Measurements from ENCODE around the gene GRK1.

GRK1 gene

GRCh38 chr13:113657851-113658741, 8.9 kb upstream of the GRK1 start, which contains the start of gene ATP4B:
ATP4B (minus strand) TSS chr13:113658198; CDS start chr13:113658144, 54 bp downstream.
- Mint-ChIP-seq H3K27me3 (peaks cover 6% of the 10 kb centered on the region), H3K36me3 (ENCODE audit: low read depth) (no peaks in the 10 kb centered on the region), H3K4me1 (ENCODE audit: low read depth) (no peaks in the 10 kb centered on the region), H3K27ac (no peak within 1 kb of the TSS), H3K4me3 (no peak within 1 kb of the TSS), H3K9me3 (peaks cover 24% of the 10 kb centered on the region)
- intact Hi-C loops (cut with micrococcal nuclease), result no loop called here

DNA sequence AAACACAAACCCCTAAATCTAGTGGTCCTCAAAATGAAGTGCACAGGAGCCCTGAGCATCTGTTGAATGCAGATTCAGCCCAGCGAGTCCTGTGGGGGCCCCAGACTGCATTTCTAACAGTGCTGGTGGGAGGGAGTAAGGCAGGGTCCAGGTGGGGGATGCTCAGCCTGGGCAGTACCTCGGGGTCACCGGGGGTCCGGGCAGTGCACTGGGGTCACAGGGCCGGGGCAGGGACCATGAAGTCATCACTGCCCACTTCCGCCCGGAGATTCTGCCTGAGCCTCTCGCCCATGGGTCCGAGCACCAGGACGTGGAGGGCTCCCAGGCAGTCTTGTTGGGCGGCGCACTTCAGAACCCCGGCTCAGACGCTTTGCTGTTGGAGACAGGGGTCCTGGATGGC, 8.2 kb upstream of the GRK1 start:
- peaks cover 24% of the 10 kb centered on the region for H3K9me3 Mint-ChIP-seq
- no peak overlapping the region for H3K27ac Mint-ChIP-seq
- no peaks in the 10 kb centered on the region for H3K36me3 Mint-ChIP-seq (ENCODE audit: low read depth)
- H3K4me3 Mint-ChIP-seq, result no peak overlapping the region
- H3K27me3 Mint-ChIP-seq, result peaks cover 4% of the 10 kb centered on the region
- intact Hi-C loops (cut with micrococcal nuclease), result no loop called here
- no peaks in the 10 kb centered on the region for H3K4me1 Mint-ChIP-seq (ENCODE audit: low read depth)

GRCh38 chr13:113659337-113659736, 7.7 kb upstream of the GRK1 start:
- H3K36me3 Mint-ChIP-seq (ENCODE audit: low read depth), result no peaks in the 10 kb centered on the region
- H3K4me1 Mint-ChIP-seq (ENCODE audit: low read depth), result no peaks in the 10 kb centered on the region
- H3K27ac Mint-ChIP-seq, result no peak overlapping the region
- intact Hi-C loops (cut with micrococcal nuclease), result no loop called here
- no peak overlapping the region for H3K4me3 Mint-ChIP-seq
- H3K9me3 Mint-ChIP-seq, result peaks cover 24% of the 10 kb centered on the region
- peaks cover 6% of the 10 kb centered on the region for H3K27me3 Mint-ChIP-seq

- no peak overlapping the region for H3K27ac Mint-ChIP-seq
- no peaks in the 10 kb centered on the region for H3K4me1 Mint-ChIP-seq (ENCODE audit: low read depth)
- intact Hi-C loops (cut with micrococcal nuclease), result no loop called here
- no peak overlapping the region for H3K4me3 Mint-ChIP-seq
- H3K36me3 Mint-ChIP-seq (ENCODE audit: low read depth), result no peaks in the 10 kb centered on the region
- peaks cover 24% of the 10 kb centered on the region for H3K9me3 Mint-ChIP-seq
- peaks cover 9% of the 10 kb centered on the region for H3K27me3 Mint-ChIP-seq
These were observed 7.0 kb upstream of the GRK1 start for GRCh38 chr13:113660066-113660465.

DNA sequence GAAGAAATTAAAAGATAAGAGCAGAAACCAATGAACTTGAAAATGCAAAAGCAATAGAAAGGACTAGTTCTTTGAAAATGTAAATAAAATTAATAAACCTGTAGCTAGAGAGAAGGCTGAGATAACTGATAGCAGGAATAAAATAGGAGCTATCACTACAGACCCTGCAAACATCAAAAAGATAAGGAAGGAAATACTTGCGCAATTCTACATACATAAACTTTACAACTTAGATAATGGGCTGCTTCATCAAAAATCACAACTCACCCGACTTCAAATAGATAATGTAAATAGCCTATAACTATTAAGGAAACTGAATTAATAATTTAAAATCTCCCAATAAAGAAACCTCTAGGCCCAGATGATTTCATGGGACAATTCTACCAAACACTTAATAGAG, 5.5 kb upstream of the GRK1 start:
- H3K36me3 Mint-ChIP-seq (ENCODE audit: low read depth), result no peaks in the 10 kb centered on the region
- H3K4me1 Mint-ChIP-seq (ENCODE audit: low read depth), result no peaks in the 10 kb centered on the region
- H3K27me3 Mint-ChIP-seq, result peaks cover 9% of the 10 kb centered on the region
- H3K9me3 Mint-ChIP-seq, result peaks cover 24% of the 10 kb centered on the region
- H3K27ac Mint-ChIP-seq, result no peak overlapping the region
- intact Hi-C loops (cut with micrococcal nuclease), result no loop called here
- H3K4me3 Mint-ChIP-seq, result no peak overlapping the region

DNA sequence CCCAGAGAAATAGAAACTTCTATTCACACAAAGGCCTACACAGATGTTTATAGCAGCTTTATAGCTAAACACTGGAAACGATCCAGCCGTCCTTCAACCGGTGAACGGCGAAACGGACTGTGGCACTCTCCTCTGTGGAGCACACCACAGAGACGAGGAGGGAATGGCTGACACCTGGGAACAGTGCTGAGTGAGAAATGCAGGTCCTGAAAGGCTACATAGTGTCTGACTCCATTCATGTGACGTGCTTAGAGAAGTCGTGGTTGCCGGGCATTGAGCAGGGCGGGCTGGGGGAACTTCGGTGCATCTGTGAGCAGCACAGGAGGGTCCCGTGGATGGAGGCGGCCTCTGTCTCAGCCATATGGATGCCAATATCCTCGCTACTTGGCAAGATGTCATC, 3.1 kb upstream of the GRK1 start:
- no peaks in the 10 kb centered on the region for H3K4me1 Mint-ChIP-seq (ENCODE audit: low read depth)
- H3K27me3 Mint-ChIP-seq, result peaks cover 7% of the 10 kb centered on the region
- no peak overlapping the region for H3K4me3 Mint-ChIP-seq
- no peak overlapping the region for H3K27ac Mint-ChIP-seq
- intact Hi-C loops (cut with micrococcal nuclease), result no loop called here
- H3K36me3 Mint-ChIP-seq (ENCODE audit: low read depth), result no peaks in the 10 kb centered on the region
- H3K9me3 Mint-ChIP-seq, result peaks cover 24% of the 10 kb centered on the region

GRCh38 chr13:113664751-113665596, 2.0 kb upstream of the GRK1 start:
- H3K27me3 Mint-ChIP-seq, result peaks cover 7% of the 10 kb centered on the region
- no peak overlapping the region for H3K4me3 Mint-ChIP-seq
- H3K27ac Mint-ChIP-seq, result no peak overlapping the region
- H3K9me3 Mint-ChIP-seq, result peaks cover 23% of the 10 kb centered on the region
- no peaks in the 10 kb centered on the region for H3K4me1 Mint-ChIP-seq (ENCODE audit: low read depth)
- H3K36me3 Mint-ChIP-seq (ENCODE audit: low read depth), result no peaks in the 10 kb centered on the region
- intact Hi-C loops (cut with micrococcal nuclease), result no loop called here

GRCh38 chr13:113665597-113666328, 1.3 kb upstream of the GRK1 start:
- Mint-ChIP-seq H3K9me3 (peaks cover 15% of the 10 kb centered on the region), H3K4me1 (ENCODE audit: low read depth) (no peaks in the 10 kb centered on the region), H3K27me3 (peaks cover 5% of the 10 kb centered on the region), H3K36me3 (ENCODE audit: low read depth) (no peaks in the 10 kb centered on the region), H3K27ac (no peak overlapping the region), H3K4me3 (no peak overlapping the region)
- intact Hi-C loops (cut with micrococcal nuclease), result no loop called here

GRCh38 chr13:113666329-113666670, 719 bp upstream of the GRK1 start:
- Mint-ChIP-seq H3K4me1 (ENCODE audit: low read depth) (no peaks in the 10 kb centered on the region), H3K9me3 (peaks cover 10% of the 10 kb centered on the region), H3K4me3 (no peak overlapping the region), H3K27me3 (peaks cover 5% of the 10 kb centered on the region), H3K27ac (no peak overlapping the region), H3K36me3 (ENCODE audit: low read depth) (no peaks in the 10 kb centered on the region)
- intact Hi-C loops (cut with micrococcal nuclease), result no loop called here

DNA sequence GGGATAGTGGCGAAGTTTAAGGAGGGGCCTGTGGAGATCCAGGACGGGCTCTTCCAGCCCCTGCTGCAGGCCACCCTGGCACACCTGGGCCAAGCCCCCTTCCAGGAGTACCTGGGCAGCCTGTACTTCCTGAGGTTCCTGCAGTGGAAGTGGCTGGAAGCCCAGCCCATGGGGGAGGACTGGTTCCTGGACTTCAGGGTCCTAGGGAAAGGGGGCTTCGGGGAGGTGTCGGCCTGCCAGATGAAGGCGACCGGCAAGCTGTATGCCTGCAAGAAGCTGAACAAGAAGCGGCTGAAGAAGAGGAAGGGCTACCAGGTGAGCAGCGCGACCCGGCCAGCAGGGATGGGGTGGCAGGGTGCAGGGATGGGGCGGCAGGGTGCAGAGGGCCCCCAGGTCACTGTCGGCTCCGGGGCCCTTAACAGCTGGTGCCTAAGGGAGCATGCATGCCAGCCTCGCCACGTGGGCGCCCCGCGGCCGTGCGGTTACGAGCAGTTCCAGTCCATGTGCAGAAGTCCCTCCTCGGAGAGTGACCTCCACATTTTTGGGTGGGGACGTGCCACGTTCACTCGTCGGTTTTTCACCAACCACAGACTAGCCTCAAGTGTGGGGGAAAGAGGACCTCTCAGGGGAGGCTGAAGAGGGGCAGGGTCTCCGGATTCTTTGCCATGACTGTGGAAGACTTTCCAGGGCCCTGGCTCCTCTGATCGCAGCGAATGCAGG, 912 bp downstream of the GRK1 start:
- H3K36me3 Mint-ChIP-seq (ENCODE audit: low read depth), result no peaks in the 10 kb centered on the region
- no peaks in the 10 kb centered on the region for H3K9me3 Mint-ChIP-seq
- H3K27me3 Mint-ChIP-seq, result peaks cover 5% of the 10 kb centered on the region
- H3K4me1 Mint-ChIP-seq (ENCODE audit: low read depth), result no peaks in the 10 kb centered on the region
- no peak overlapping the region for H3K27ac Mint-ChIP-seq
- intact Hi-C loops (cut with micrococcal nuclease), result no loop called here
- no peak overlapping the region for H3K4me3 Mint-ChIP-seq

- H3K9me3 Mint-ChIP-seq, result no peaks in the 10 kb centered on the region
- intact Hi-C loops (cut with micrococcal nuclease), result no loop called here
- H3K27me3 Mint-ChIP-seq, result peaks cover 5% of the 10 kb centered on the region
- no peaks in the 10 kb centered on the region for H3K4me1 Mint-ChIP-seq (ENCODE audit: low read depth)
- H3K27ac Mint-ChIP-seq, result no peak overlapping the region
- H3K4me3 Mint-ChIP-seq, result no peak overlapping the region
- H3K36me3 Mint-ChIP-seq (ENCODE audit: low read depth), result no peaks in the 10 kb centered on the region
These were observed 1.5 kb downstream of the GRK1 start for GRCh38 chr13:113668491-113668971.

DNA sequence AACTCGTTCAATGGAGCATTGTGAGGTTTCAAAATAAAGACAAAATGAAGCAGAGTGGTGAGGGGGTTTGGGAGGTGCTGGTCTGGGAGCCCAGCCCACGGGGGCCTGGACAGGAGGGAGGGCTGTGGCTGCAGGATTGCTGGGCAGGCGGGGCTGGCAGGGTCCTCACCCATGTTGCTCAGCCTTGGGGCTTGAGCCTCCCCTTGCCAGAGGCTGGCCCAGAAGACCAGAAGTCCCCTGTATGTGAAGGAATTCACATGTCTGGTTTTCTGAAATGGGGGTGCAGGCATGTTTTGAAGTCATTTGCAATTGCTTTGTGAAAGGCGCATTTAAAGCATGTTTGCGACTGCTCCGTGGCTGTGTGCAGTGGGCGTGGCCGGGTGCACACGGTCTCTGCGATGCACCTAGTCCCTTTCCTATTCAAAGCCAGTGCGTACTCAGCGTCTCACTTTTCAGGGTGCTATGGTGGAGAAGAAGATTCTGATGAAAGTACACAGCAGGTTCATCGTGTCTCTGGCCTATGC, 2.3 kb downstream of the GRK1 start:
- H3K4me1 Mint-ChIP-seq (ENCODE audit: low read depth), result no peaks in the 10 kb centered on the region
- H3K4me3 Mint-ChIP-seq, result no peak overlapping the region
- H3K27me3 Mint-ChIP-seq, result peaks cover 2% of the 10 kb centered on the region
- intact Hi-C loops (cut with micrococcal nuclease), result no loop called here
- H3K36me3 Mint-ChIP-seq (ENCODE audit: low read depth), result no peaks in the 10 kb centered on the region
- H3K9me3 Mint-ChIP-seq, result no peaks in the 10 kb centered on the region
- no peak overlapping the region for H3K27ac Mint-ChIP-seq

DNA sequence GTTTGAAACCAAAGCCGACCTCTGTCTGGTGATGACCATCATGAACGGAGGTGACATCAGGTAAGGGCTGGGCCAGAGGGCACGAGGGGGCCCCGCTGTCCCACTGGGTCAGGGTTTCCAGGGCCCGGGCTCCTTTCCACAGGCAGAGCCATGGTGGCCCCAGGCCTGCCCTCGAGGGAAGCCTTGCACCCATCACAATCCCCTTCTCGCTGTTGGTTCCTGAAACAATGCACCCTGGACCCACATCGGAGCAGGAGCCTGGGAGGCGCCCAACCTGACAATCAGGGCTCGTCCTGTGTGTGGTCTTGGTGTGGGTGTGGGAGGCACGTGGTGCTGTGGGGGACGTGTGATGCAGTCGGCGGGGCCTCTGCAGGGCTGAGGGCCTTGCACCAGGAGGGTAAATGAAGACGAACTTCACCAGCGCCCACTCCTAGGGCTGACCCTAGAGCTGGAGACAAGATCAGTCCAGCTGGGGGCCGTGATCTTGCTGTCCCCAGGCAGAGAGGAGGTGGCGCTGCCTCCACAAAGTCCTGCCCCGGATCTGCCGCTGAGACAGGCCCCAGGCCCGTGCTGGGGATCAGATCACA, 2.8 kb downstream of the GRK1 start:
- H3K4me1 Mint-ChIP-seq (ENCODE audit: low read depth), result no peaks in the 10 kb centered on the region
- intact Hi-C loops (cut with micrococcal nuclease), result no loop called here
- H3K9me3 Mint-ChIP-seq, result no peaks in the 10 kb centered on the region
- no peaks in the 10 kb centered on the region for H3K36me3 Mint-ChIP-seq (ENCODE audit: low read depth)
- H3K27me3 Mint-ChIP-seq, result no peaks in the 10 kb centered on the region
- no peak overlapping the region for H3K27ac Mint-ChIP-seq
- H3K4me3 Mint-ChIP-seq, result no peak overlapping the region

Data from dendritic cell treated with granulocyte-macrophage colony-stimulating factor and Interleukin-4, amounts not matched to agents 40 ng/mL and 50 ng/mL, for 4 days (primary cell).